ENCODE measurements around the gene ERBB2.

DNA sequence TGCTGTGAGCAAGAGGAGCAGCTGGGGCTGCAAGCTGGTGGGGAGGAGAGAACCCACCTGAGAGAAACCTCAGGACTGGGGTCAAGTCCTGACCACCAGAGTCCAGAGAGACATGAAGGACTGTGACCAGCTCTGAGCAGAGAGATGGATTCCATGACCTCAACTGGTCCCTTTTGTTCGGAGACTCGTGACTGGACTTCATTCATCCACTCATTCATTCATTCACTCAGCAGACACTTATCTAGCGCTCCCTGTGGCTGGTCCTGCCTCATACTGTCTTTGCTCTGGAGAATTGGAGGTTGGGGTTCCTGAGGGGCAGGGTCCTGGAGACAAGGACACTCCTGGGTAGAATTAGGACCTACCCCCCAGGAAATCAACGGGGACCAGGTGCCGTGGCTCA is 4.0 kb downstream of the ERBB2 start:
- TF ChIP-seq, protein P1, sequence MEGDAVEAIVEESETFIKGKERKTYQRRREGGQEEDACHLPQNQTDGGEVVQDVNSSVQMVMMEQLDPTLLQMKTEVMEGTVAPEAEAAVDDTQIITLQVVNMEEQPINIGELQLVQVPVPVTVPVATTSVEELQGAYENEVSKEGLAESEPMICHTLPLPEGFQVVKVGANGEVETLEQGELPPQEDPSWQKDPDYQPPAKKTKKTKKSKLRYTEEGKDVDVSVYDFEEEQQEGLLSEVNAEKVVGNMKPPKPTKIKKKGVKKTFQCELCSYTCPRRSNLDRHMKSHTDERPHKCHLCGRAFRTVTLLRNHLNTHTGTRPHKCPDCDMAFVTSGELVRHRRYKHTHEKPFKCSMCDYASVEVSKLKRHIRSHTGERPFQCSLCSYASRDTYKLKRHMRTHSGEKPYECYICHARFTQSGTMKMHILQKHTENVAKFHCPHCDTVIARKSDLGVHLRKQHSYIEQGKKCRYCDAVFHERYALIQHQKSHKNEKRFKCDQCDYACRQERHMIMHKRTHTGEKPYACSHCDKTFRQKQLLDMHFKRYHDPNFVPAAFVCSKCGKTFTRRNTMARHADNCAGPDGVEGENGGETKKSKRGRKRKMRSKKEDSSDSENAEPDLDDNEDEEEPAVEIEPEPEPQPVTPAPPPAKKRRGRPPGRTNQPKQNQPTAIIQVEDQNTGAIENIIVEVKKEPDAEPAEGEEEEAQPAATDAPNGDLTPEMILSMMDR (conservative IDR thresholded peaks at IDR 0.05; ENCODE audit: low read depth in 2 of 2): no peak
- TF ChIP-seq, protein P2, sequence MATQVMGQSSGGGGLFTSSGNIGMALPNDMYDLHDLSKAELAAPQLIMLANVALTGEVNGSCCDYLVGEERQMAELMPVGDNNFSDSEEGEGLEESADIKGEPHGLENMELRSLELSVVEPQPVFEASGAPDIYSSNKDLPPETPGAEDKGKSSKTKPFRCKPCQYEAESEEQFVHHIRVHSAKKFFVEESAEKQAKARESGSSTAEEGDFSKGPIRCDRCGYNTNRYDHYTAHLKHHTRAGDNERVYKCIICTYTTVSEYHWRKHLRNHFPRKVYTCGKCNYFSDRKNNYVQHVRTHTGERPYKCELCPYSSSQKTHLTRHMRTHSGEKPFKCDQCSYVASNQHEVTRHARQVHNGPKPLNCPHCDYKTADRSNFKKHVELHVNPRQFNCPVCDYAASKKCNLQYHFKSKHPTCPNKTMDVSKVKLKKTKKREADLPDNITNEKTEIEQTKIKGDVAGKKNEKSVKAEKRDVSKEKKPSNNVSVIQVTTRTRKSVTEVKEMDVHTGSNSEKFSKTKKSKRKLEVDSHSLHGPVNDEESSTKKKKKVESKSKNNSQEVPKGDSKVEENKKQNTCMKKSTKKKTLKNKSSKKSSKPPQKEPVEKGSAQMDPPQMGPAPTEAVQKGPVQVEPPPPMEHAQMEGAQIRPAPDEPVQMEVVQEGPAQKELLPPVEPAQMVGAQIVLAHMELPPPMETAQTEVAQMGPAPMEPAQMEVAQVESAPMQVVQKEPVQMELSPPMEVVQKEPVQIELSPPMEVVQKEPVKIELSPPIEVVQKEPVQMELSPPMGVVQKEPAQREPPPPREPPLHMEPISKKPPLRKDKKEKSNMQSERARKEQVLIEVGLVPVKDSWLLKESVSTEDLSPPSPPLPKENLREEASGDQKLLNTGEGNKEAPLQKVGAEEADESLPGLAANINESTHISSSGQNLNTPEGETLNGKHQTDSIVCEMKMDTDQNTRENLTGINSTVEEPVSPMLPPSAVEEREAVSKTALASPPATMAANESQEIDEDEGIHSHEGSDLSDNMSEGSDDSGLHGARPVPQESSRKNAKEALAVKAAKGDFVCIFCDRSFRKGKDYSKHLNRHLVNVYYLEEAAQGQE (IDR thresholded peaks at IDR 0.05; ENCODE audit: unreplicated experiment): no peak
- TF ChIP-seq CREB1 (CRISPR knock-in tag; IDR thresholded peaks at IDR 0.05; ENCODE audit: low read depth) (no peak), POLR2AphosphoS5 (IDR thresholded peaks at IDR 0.05; ENCODE audit: low read depth) (no peak)

Measured in GM23338 (cell line).